Activated T-cell treated with anti-CD3 and anti-CD28 coated beads for 24 hours (primary cell): ENCODE measurements around the gene HERC3.

Experiments used
- DNase-seq: peaks from one replicate; pipeline ENCODE4 v3.0.0-alpha.2; 2020; ENCODE audit warnings: low read depth

The HERC3 gene

GRCh38 chr4:88591787-88592599, at the start of gene HERC3:
HERC3 (plus strand) TSS chr4:88592480; CDS start chr4:88605824, 13,344 bp downstream.
- DNase-seq, result peak; percentile 87

DNA sequence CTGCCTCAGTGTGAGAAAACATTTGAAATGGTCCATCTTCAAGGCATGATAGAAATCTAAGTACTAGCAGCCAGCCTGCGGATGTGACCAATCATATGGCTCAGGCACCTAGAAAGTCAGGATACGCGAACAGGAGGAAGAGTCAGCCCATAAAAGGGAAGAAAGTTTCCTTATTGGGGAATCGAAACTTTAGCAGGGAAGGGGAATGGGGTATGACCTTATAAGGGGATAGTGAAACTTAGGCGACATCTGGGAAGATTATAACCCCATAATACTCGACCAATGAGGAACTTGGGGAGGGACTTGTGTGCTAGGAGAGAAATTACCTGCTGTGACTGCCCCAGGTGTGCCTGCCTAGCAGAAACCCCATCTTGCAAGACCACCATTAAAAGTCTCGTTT, 42.5 kb upstream of the HERC3 start:
- no peak for DNase-seq

- no peak for DNase-seq
Observed at GRCh38 chr4:88567591-88567990, 24.7 kb upstream of the HERC3 start.

- no peak for DNase-seq
Observed at GRCh38 chr4:88570001-88570400, 22.3 kb upstream of the HERC3 start.

DNA sequence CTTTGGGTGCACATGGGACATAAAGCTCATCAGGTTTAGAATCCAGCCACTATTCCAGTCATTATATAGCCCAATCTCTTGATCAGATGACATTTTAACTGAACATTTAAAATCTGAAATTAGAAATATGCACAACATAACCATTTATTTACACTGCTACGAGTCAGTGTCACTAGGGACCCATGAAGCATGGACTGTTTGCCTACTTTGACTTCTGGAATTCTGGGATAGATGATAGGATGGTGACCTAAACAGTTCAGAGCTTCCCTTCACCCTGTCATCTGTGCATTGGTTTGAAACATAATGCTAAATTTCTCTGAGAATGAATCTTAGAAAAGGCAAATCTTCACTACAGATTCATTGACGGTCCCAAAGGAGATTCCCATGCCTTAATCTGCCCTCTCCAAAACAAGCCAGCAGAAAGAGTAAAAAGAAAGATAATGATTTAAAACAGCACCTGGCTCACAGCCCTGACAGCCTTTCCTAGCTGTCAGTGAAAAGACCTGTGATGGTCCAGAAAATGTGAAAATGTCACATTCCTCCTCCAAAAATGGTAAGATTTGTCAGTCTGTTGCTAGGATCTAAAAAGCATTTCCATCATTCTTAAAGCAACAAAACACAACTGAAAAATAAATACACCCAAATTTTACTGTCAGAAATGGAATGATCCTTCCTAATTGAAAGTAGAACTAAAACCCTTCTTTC, 18.9 kb upstream of the HERC3 start:
- no peak for DNase-seq

GRCh38 chr4:88573995-88574394, 18.3 kb upstream of the HERC3 start:
- no peak for DNase-seq

DNA sequence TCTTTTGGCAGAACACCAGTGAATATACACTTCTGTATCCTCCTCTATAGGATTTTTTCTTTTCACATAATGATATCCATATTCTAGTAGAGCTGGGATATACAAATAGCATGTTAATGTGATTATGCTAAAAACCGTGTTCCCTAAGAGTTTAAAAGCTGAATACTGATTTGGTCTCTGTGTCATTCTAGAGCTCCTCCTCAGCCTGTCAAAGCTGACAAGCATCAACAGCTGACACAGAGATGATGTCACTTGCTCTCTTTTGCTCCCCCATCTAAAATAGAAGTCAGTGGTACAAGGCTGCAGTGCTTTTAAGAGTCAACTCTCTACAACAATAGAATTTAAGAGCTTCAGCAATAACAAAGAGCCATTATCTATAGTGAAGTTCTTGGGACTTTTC, 17.1 kb upstream of the HERC3 start:
- DNase-seq, result no peak

- DNase-seq, result no peak
Observed at GRCh38 chr4:88582493-88582892, 9.8 kb upstream of the HERC3 start.

GRCh38 chr4:88583631-88584470, 8.4 kb upstream of the HERC3 start:
- no peak for DNase-seq

DNA sequence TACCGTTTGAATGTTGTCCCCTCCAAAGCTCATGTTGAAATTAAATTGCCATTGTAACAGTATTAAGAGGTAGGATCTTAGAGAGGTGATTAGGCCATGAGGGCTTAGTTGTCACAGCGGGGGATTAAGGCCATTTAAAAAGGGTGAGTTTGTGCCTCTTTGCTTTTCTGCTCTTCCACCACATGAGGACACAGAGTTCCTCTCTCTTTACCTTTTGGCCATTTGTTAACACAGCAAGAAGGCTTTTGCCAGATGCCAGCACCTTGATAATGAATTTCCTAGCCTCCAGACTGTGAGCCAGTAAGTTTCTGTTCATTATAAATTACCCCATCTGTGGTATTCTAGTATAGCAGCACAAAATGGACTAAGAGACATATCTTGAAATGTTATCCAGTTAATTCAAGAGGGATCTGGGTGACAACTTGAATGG, 7.8 kb upstream of the HERC3 start:
- DNase-seq, result no peak

- no peak for DNase-seq
Observed at GRCh38 chr4:88585917-88586316, 6.4 kb upstream of the HERC3 start.

GRCh38 chr4:88587306-88587705, 5.0 kb upstream of the HERC3 start:
- no peak for DNase-seq

DNA sequence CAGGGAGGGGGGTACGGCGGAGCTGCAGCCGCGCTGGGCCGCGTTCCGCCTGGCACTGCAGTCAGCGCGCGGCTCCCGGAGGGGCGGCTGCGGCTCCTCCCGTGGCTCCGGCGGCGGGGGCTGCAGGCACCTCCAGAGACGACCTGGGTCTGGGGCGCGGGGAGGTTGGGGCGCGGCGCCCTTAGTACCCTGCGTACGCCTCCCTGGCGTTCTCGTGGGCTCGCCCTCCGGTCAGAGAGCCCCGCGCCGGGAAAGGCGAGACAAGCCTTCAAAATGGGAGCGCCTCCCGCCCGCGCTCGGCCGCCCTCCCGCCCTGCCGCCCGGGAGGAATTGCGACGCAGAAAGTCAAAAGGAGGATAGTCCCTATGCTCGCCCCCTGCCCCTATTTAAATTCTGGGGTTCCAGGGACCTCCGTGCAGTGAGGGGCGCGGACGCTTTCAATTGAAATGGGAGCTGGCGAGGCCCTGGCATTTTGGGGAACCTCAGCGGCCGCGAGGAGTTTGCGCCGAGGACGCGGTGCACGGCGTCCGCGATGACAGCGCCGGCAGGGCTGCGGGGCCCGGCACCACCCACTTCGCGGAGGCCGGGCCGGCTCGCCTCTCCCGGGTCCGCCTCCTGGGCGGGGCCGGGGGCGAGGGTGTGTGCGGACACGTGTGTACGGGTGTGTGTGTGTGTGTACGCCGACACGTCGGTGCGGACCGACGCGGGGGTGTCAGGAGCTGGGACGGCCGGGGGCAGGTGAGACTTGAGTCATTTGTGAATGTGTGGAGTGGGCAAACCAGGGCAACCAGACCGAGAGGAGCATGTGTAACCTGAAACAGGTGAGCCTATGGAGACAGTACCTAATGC, 544 bp downstream of the HERC3 start:
- DNase-seq, result peak; percentile 80

- no peak for DNase-seq
Observed at GRCh38 chr4:88597970-88598660, 5.8 kb downstream of the HERC3 start.

GRCh38 chr4:88599298-88599697, 7.0 kb downstream of the HERC3 start:
- DNase-seq, result no peak

DNA sequence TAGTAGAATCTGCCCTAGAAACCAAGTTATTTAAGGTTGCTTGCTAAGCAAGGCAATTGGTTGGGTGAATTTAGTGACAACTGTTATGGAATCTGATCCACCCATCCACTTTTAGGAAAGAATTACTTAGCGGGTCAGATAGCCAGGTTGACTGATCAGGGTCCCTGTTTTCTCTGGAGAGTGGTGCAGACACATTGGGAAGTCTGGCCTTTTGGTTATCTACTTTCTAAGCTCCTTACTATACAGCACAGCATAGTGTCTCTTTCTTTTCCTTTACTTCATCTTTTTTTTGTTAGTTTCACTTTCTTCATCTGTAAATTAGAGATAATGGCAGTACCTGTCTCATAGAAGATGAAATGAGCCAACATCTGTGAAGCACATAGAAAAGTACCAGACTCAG, 7.4 kb downstream of the HERC3 start:
- DNase-seq, result no peak

DNA sequence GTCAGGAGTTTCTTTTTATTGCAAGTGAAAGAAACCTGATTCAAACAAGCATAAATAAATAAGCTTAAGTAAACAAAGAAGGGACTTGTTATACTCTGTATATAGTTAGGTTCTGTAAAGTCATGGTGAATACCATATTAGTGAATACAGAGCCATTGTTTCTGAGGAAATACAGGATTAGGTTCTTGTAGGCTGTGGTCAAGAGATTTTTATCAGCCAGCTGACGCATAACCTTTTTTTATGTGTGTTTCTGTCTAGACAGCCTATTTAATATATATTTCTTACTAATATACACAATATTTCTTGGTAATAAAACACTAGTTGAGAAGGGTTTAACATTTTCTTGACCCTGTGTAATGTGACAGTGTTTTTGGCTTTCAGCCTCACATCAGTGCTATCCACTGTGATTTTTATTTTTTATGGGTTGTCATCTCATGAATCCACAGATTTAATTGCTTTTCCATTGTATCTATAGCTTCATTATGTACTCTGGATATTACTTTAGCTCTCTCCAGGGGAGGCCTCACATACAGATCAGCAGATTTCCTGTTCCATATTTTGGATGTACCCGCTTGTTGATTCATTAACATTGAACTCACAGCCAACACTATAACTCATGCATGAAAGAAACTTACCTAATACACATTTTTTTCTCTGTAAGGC, 8.0 kb downstream of the HERC3 start:
- DNase-seq, result no peak

DNA sequence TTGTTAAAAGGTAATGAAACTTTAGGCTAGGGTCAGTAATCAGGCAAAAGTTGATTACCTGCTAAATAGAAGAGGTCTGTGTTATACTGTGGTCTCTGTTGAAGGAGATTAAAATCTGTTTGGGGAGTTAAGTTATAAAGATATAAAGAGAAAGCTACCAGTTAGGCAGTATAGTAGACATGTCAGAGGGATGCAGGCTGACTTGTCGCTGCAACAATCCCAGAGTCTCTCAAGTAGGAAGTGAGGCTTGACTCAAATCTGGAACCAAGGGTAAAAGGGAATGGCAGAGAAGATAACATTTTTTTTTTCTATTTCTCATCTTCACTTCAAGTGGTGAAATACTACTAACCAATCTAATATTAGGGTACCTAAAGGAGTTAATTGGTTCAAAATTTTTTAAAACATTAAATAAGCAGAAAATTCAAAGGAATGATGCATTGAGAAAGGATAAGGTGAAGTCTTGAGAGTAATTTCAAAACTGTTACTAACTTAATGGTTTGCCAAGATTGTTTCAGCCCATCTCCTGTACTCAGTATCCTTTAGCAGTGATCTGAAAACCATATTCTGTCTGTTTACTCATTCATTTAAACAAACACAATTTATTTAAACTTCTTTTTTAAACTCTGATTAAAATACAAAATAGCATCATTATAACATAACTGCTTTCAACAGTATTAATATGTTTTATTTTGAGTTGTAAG, 12.8 kb downstream of the HERC3 start:
- DNase-seq, result no peak

GRCh38 chr4:88605736-88606135, 13.5 kb downstream of the HERC3 start:
- no peak for DNase-seq

- no peak for DNase-seq
Observed at GRCh38 chr4:88606832-88607231, 14.6 kb downstream of the HERC3 start.
